IMR-90 (cell line): ENCODE measurements around the gene DPEP3. TPM values are rescaled to one million over a fixed set of nuclear protein-coding genes. Genes with fewer than 3 reads are reported as not detected.

Experiments used
- ATAC-seq: fragments of 200-7000 bp; cut with Tn5 transposase; 2 replicates; pipeline ENCODE4 v1.9.1; 2020; ENCODE audit warnings: low read depth, mild to moderate bottlenecking, moderate library complexity
- BruUV-seq: library from RNA; stranded (reverse); fragments of 400-500 nt; replicated peaks from 2 replicates; lab custom pipeline; 2021; lab: Mats Ljungman, UMichigan
- CTCF ChIA-PET: fragments of 300-600 bp; formaldehyde crosslinking; extraction: SDS; loops from one replicate; lab custom pipeline; 2021; ENCODE audit warnings: antibody characterized with exemption; lab: Yijun Ruan, JAX
- POLR2A ChIA-PET: fragments of 300-600 bp; sonication (Branson Sonifier 250); formaldehyde crosslinking; loops from one replicate; lab custom pipeline; 2022; ENCODE audit warnings: antibody characterized with exemption; ENCODE audit not compliant: unreplicated experiment; lab: Charles Lee
- DNase-seq: peaks from one replicate; pipeline ENCODE4 v3.0.0; 2013
- H2AFZ ChIP-seq: replicated peaks from 2 replicates; pipeline ENCODE3; 2013; ENCODE audit warnings: low read length, mild to moderate bottlenecking; ENCODE audit not compliant: poor library complexity
- H2AK5ac ChIP-seq: 2 replicates; pipeline ENCODE4 v1.6.1; 2013; ENCODE audit warnings: low read depth, low read length, inconsistent platforms
- H2AK9ac ChIP-seq: replicated peaks from 2 replicates; pipeline ENCODE3; 2013; ENCODE audit warnings: mild to moderate bottlenecking, low read depth, low read length, moderate library complexity; ENCODE audit not compliant: poor library complexity
- H2BK120ac ChIP-seq: 2 replicates; pipeline ENCODE4 v1.6.1; 2013; ENCODE audit warnings: low read depth, low read length, inconsistent platforms
- H2BK15ac ChIP-seq: 3 replicates; pipeline ENCODE4 v1.6.1; 2013; ENCODE audit warnings: low read depth, low read length, inconsistent platforms
- H2BK20ac ChIP-seq: 2 replicates; pipeline ENCODE4 v1.6.1; 2013; ENCODE audit warnings: low read depth, mild to moderate bottlenecking, inconsistent platforms, low read length, moderate library complexity
- H2BK5ac ChIP-seq: 2 replicates; pipeline ENCODE4 v1.6.1; 2013; ENCODE audit warnings: mild to moderate bottlenecking, low read depth, low read length, inconsistent platforms; ENCODE audit not compliant: poor library complexity, severe bottlenecking
- H3K14ac ChIP-seq: replicated peaks from 2 replicates; pipeline ENCODE4 v1.6.1; 2013; ENCODE audit warnings: low read depth, low read length, inconsistent platforms
- H3K18ac ChIP-seq: 2 replicates; pipeline ENCODE4 v1.6.1; 2013; ENCODE audit warnings: low read depth, low read length, control low read depth
- H3K23ac ChIP-seq: 2 replicates; pipeline ENCODE4 v1.6.1; 2013; ENCODE audit warnings: low read depth, low read length, inconsistent platforms
- H3K27ac ChIP-seq: 2 replicates; pipeline ENCODE4 v1.5.1; 2013; ENCODE audit warnings: mild to moderate bottlenecking, control low read depth, low read length; ENCODE audit not compliant: insufficient read depth
- H3K27me3 ChIP-seq: 2 replicates; pipeline ENCODE4 v1.6.1; 2013; ENCODE audit warnings: low read length; ENCODE audit not compliant: control insufficient read depth, insufficient read depth
- H3K36me3 ChIP-seq: 2 replicates; pipeline ENCODE4 v1.6.1; 2013; ENCODE audit warnings: low read length, mixed read lengths; ENCODE audit not compliant: control insufficient read depth, insufficient read depth
- H3K4ac ChIP-seq: 2 replicates; pipeline ENCODE4 v1.6.1; 2013; ENCODE audit warnings: low read depth, low read length, inconsistent platforms
- H3K4me1 ChIP-seq: 2 replicates; pipeline ENCODE4 v1.6.1; 2013; ENCODE audit warnings: low read length, mixed read lengths; ENCODE audit not compliant: control insufficient read depth, insufficient read depth
- H3K4me2 ChIP-seq: 2 replicates; pipeline ENCODE4 v1.6.1; 2013; ENCODE audit warnings: low read depth, mild to moderate bottlenecking, control low read depth, low read length, moderate library complexity
- H3K4me3 ChIP-seq: 2 replicates; pipeline ENCODE4 v1.5.1; 2013; ENCODE audit warnings: low read depth, mild to moderate bottlenecking, control low read depth, low read length, moderate library complexity; ENCODE audit not compliant: insufficient read depth
- H3K56ac ChIP-seq: 2 replicates; pipeline ENCODE4 v1.6.1; 2013; ENCODE audit warnings: low read length, inconsistent platforms; ENCODE audit not compliant: insufficient read depth; ENCODE audit errors: extremely low read depth
- H3K79me1 ChIP-seq, 2 experiments: 2 replicates each; pipeline ENCODE4 v1.6.1; 2013; ENCODE audit warnings: low read length in 2 of 2, inconsistent platforms in 1 of 2, low read depth in 1 of 2
- H3K9ac ChIP-seq: 2 replicates; pipeline ENCODE4 v1.6.1; 2013; ENCODE audit warnings: low read depth, low read length, control low read depth
- H3K9me1 ChIP-seq: 2 replicates; pipeline ENCODE4 v1.6.1; 2013; ENCODE audit warnings: low read length, inconsistent platforms; ENCODE audit not compliant: insufficient read depth
- H3K9me3 ChIP-seq: 2 replicates; pipeline ENCODE4 v1.6.1; 2013; ENCODE audit warnings: low read length; ENCODE audit not compliant: control insufficient read depth, insufficient read depth
- H4K20me1 ChIP-seq: 2 replicates; pipeline ENCODE4 v1.6.1; 2013; ENCODE audit warnings: low read length, inconsistent platforms; ENCODE audit not compliant: insufficient read depth
- H4K5ac ChIP-seq: 2 replicates; pipeline ENCODE4 v1.6.1; 2013; ENCODE audit warnings: mild to moderate bottlenecking, low read depth, low read length, control low read depth
- H4K8ac ChIP-seq, 2 experiments: 2 replicates each; pipeline ENCODE4 v1.6.1; 2013; ENCODE audit warnings: low read depth in 2 of 2, low read length in 2 of 2, control low read depth in 1 of 2, inconsistent platforms in 1 of 2
- H4K91ac ChIP-seq: 2 replicates; pipeline ENCODE4 v1.6.1; 2013; ENCODE audit warnings: low read depth, low read length, inconsistent platforms; ENCODE audit not compliant: insufficient read depth
- CEBPB ChIP-seq: IDR thresholded peaks from 2 replicates; pipeline ENCODE4 v1.6.1; 2012; ENCODE audit warnings: low read depth, low read length, improper control_type of control experiment
- CHD1 ChIP-seq: IDR thresholded peaks from 2 replicates; pipeline ENCODE4 v1.6.1; 2012; ENCODE audit warnings: low read depth, low read length, improper control_type of control experiment
- MAFK ChIP-seq: IDR thresholded peaks from 2 replicates; pipeline ENCODE4 v1.6.1; 2012; ENCODE audit warnings: low read depth, low read length, improper control_type of control experiment
- POLR2A ChIP-seq: IDR thresholded peaks from 2 replicates; pipeline ENCODE4 v1.6.1; 2012; ENCODE audit warnings: mild to moderate bottlenecking, low read depth, low read length
- RFX5 ChIP-seq: IDR thresholded peaks from 2 replicates; pipeline ENCODE4 v1.8.0; 2012; ENCODE audit warnings: low read depth, mild to moderate bottlenecking, low read length, moderate library complexity
- WGBS, 2 experiments: methylation state at CpG; one replicate each; pipeline versions ENCODE4 v1.1.5 to v1.1.7; 2013; ENCODE audit warnings: missing lambda C conversion rate in 2 of 2; ENCODE audit not compliant: insufficient read length in 1 of 2; ENCODE audit errors: extremely low coverage in 2 of 2; 5-methylcytosine and 5-hydroxymethylcytosine counted together
- dilution Hi-C: fragments of 300-500 bp; cut with HindIII; formaldehyde crosslinking; loops from one replicate; pipeline ENCODE4 v1.14.3; 2018; ENCODE audit warnings: low sequenced_read_pairs; ENCODE audit not compliant: unreplicated experiment
- in situ Hi-C: fragments of 300-500 bp; cut with MboI; formaldehyde crosslinking; loops from 3 replicates; pipeline ENCODE4 v1.14.3; 2019; ENCODE audit warnings: low sequenced_read_pairs, inconsistent platforms, mixed read lengths
- intact Hi-C: fragments of 100-400 bp; cut with micrococcal nuclease; formaldehyde crosslinking; loops from 2 replicates; pipeline ENCODE4 v1.10.0; 2022
- polyA plus RNA-seq, 3 experiments: library from polyadenylated mRNA; depleted of rRNA; stranded (reverse); fragments of >200 nt; gene quantifications; 2 replicates each; pipeline ENCODE4 v1.2.3, GENCODE V29; 2012; ENCODE audit warnings: low replicate concordance in 1 of 3
- total RNA-seq: library from RNA; depleted of rRNA; stranded (reverse); fragments of >200 nt; gene quantifications from 2 replicates; pipeline ENCODE4 v1.2.3, GENCODE V29; 2012

The DPEP3 gene
- total and polyA plus RNA-seq, 2 of the 4 experiments (the other 2 are of a cell fraction) = not detected

GRCh38 chr16:67927131-67927941, 53.0 kb downstream of the DPEP3 start:
- Histone ChIP-seq H2BK15ac (no peak overlapping the region), H3K27ac (no peak overlapping the region), H4K20me1 (peaks cover 46% of the 10 kb centered on the region), H2BK5ac (no peak overlapping the region), H3K27me3 (no peaks in the 10 kb centered on the region), H3K56ac (no peak overlapping the region), H3K14ac (no peak overlapping the region), H2BK20ac (no peak overlapping the region), H4K8ac (no peak overlapping the region), H3K4me3 (no peak overlapping the region), H4K91ac (no peak overlapping the region), H3K4me1 (no peaks in the 10 kb centered on the region), H3K4me2 (no peak overlapping the region), H2AK9ac (no peak overlapping the region), H3K9ac (no peak overlapping the region), H3K18ac (no peak overlapping the region), H3K9me3 (no peaks in the 10 kb centered on the region), H3K36me3 (peaks cover 29% of the 10 kb centered on the region), H2AK5ac (no peak overlapping the region), H3K23ac (no peak overlapping the region), H3K4ac (no peak overlapping the region), H3K79me1 (peaks cover 5 to 35% of the 10 kb centered on the region in 2 experiments; a peak in 2 of 4 replicates), H2BK120ac (no peak overlapping the region), H3K9me1 (no peaks in the 10 kb centered on the region), H4K5ac (no peak overlapping the region), H2AFZ (no peak overlapping the region)
- BruUV-seq = no TSS peak
- POLR2A ChIA-PET = no interaction called here
- DNase-seq (no peak), ATAC-seq (no peak)
- in situ Hi-C loops (loop anchor here (5.0 to 25.0 kb wide), 3 partner anchors 115 to 390 kb away; partner anchors contain the start of gene RIPOR1), dilution Hi-C loops (no loop called here), intact Hi-C loops (no loop called here)
- TF ChIP-seq MAFK = no peak
- no peak for TF ChIP-seq CEBPB
- TF ChIP-seq RFX5 = no peak
- TF ChIP-seq POLR2A = no peak
- no peak for TF ChIP-seq CHD1
- CTCF ChIA-PET = no interaction called here
- 97% methylated on average over 15 of the region's 22 CpGs; no CpG with 5 or more reads in 1 of the 2 experiments for WGBS, 2 experiments
